Stomach (tissue), 9 donors: ENCODE data around the gene CCDC134. TPM values are rescaled to one million over a fixed set of nuclear protein-coding genes. Genes with fewer than 3 reads are reported as not detected.

Source experiments
- DNase-seq, 2 donors: peaks; one replicate each; pipeline versions ENCODE4 v3.0.0 to v3.0.0-alpha.2; 2013 to 2019
- H3K27ac ChIP-seq, 5 donors: fragments of 200-600 bp in 4 of 5; sonication (generic) in 4 of 5; one replicate each; pipeline ENCODE4 v1.5.1; 2013 to 2019; ENCODE audit warnings: mild to moderate bottlenecking in 1 of 5, moderate library complexity in 1 of 5
- H3K27me3 ChIP-seq, 3 donors: fragments of 200-600 bp; sonication (generic); one replicate each; pipeline ENCODE4 v1.5.1; 2017 to 2019; ENCODE audit warnings: mixed run types in 1 of 3
- H3K36me3 ChIP-seq, 4 donors: fragments of 200-600 bp; sonication (generic); 1 replicate in 3 of 4; 2 replicates in 1 of 4; pipeline ENCODE4 v1.5.1; 2016 to 2019
- H3K4me1 ChIP-seq, 4 donors: fragments of 200-600 bp; sonication (generic); one replicate each; pipeline ENCODE4 v1.5.1; 2016 to 2019
- H3K4me3 ChIP-seq, 4 donors: fragments of 200-600 bp; sonication (generic) in 3 of 4; one replicate each; pipeline ENCODE4 v1.5.1; 2016 to 2019; ENCODE audit warnings: mild to moderate bottlenecking in 1 of 4
- H3K9me3 ChIP-seq, 4 donors: fragments of 200-600 bp; sonication (generic); one replicate each; pipeline ENCODE4 v1.5.1; 2016 to 2019
- CTCF ChIP-seq, 7 experiments: fragments of 450-650 bp in 4 of 7; fragments of 200-600 bp in 3 of 7; sonication (generic) in 3 of 7; IDR thresholded peaks; one replicate each; pipeline ENCODE4 v1.5.1; 2016 to 2019; ENCODE audit warnings: antibody characterized with exemption in 7 of 7, control low read depth in 2 of 7, mild to moderate bottlenecking in 1 of 7
- EP300 ChIP-seq: sonication (generic); formaldehyde crosslinking; IDR thresholded peaks from one replicate; pipeline ENCODE4 v1.6.1; 2017; ENCODE audit warnings: antibody characterized with exemption
- POLR2A ChIP-seq, 4 donors: fragments of 450-650 bp; IDR thresholded peaks; one replicate each; pipeline ENCODE4 v1.6.1; 2016; ENCODE audit warnings: antibody characterized with exemption in 4 of 4, control low read depth in 2 of 4, mild to moderate bottlenecking in 1 of 4, moderate library complexity in 1 of 4
- POLR2AphosphoS5 ChIP-seq, 3 donors: sonication (generic); formaldehyde crosslinking; IDR thresholded peaks; one replicate each; pipeline ENCODE4 v1.6.1; 2016; ENCODE audit warnings: antibody characterized with exemption in 3 of 3
- WGBS, 5 donors: extraction: QIAGEN DNeasy Blood & Tissue Kit in 3 of 5; methylation state at CpG; one replicate each; pipeline versions ENCODE4 v1.1.5 to v1.1.7; 2013 to 2018; 5-methylcytosine and 5-hydroxymethylcytosine counted together
- intact Hi-C: fragments of 100-400 bp; cut with DNase I; formaldehyde crosslinking; loops from one replicate; pipeline ENCODE4 v1.15.1; 2023; ENCODE audit warnings: low total_unique reads
- polyA plus RNA-seq, 3 donors: library from polyadenylated mRNA; stranded (reverse); fragments of 200-250 nt; gene quantifications; one replicate each; pipeline ENCODE4 v1.2.3, GENCODE V29; 2013
- total RNA-seq, 5 donors: library from RNA; depleted of rRNA; stranded (reverse); fragments of >200 nt; gene quantifications; one replicate each; pipeline versions ENCODE4 v1.1.0 to v1.2.3, GENCODE V29; 2014 to 2016
- donor health status: healthy with polysubstance abuse.
- donor health status: Bipolar disorder and iron deficiency.
- donor health status: healthy.

Gene CCDC134
- total and polyA plus RNA-seq, 8 donors, result 1.6 to 16.5 (median 7.4) TPM; not detected in 2

- peak; percentile 36 to 74 for DNase-seq
- Histone ChIP-seq H3K27ac (peak overlapping the region; percentile 87 to 94 (median 90)), H3K9me3 (no peaks in the 10 kb centered on the region), H3K4me3 (peak overlapping the region; percentile 71 to 95 (median 86)), H3K27me3 (no peaks in the 10 kb centered on the region), H3K36me3 (no peaks in the 10 kb centered on the region), H3K4me1 (peaks cover 20 to 26% (median 24%) of the 10 kb centered on the region in 4 donors)
- TF ChIP-seq POLR2A (IDR thresholded peaks at IDR 0.05) (no peak), POLR2AphosphoS5 (IDR thresholded peaks at IDR 0.05) (no peak), CTCF (IDR thresholded peaks at IDR 0.05) (no peak), EP300 (no peak)
- WGBS, 5 donors, result 10 to 18% (median 13%) methylated on average over 21 to 38 of the region's 38 CpGs
- intact Hi-C loops, result no loop called here
These were observed 762 bp upstream of the CCDC134 start for GRCh38 chr22:41799486-41800347.

- H3K27ac ChIP-seq, result peak overlapping the region; percentile 87 to 94 (median 90)
- no peaks in the 10 kb centered on the region for H3K9me3 ChIP-seq
- no peaks in the 10 kb centered on the region for H3K36me3 ChIP-seq
- peak overlapping the region; percentile 71 to 95 (median 86) for H3K4me3 ChIP-seq
- intact Hi-C loops, result no loop called here
- no peaks in the 10 kb centered on the region for H3K27me3 ChIP-seq
- peaks cover 20 to 26% (median 24%) of the 10 kb centered on the region in 4 donors for H3K4me1 ChIP-seq
- no peak for TF ChIP-seq EP300
- TF ChIP-seq CTCF (IDR thresholded peaks at IDR 0.05), result no peak
- TF ChIP-seq POLR2AphosphoS5 (IDR thresholded peaks at IDR 0.05), result no peak
- peak in 1 of 2 donors; percentile 15 for DNase-seq
- 10 to 19% (median 18%) methylated on average over 4 of the region's 4 CpGs for WGBS, 5 donors
These were observed 804 bp downstream of the CCDC134 start for GRCh38 chr22:41801147-41801819.

- no peaks in the 10 kb centered on the region for H3K27me3 ChIP-seq
These were observed 1.4 kb downstream of the CCDC134 start for GRCh38 chr22:41801886-41802285.

More at GRCh38 chr22:41801886-41802285, 1.4 kb downstream of the CCDC134 start:
- peak overlapping the region; percentile 71 to 95 (median 86) for H3K4me3 ChIP-seq
- no peak for DNase-seq
- H3K27ac ChIP-seq, result no peak overlapping the region
- TF ChIP-seq CTCF (IDR thresholded peaks at IDR 0.05) (no peak), POLR2AphosphoS5 (IDR thresholded peaks at IDR 0.05) (no peak), POLR2A (IDR thresholded peaks at IDR 0.05) (no peak), EP300 (no peak)
- no peaks in the 10 kb centered on the region for H3K36me3 ChIP-seq
- 30 to 55% (median 44%) methylated on average over 2 of the region's 2 CpGs for WGBS, 5 donors
- intact Hi-C loops, result no loop called here
- no peaks in the 10 kb centered on the region for H3K9me3 ChIP-seq
- H3K4me1 ChIP-seq, result peaks cover 20 to 26% (median 24%) of the 10 kb centered on the region in 4 donors
